GM12878 (cell line): ENCODE data around the gene KAZN. TPM values are rescaled to one million over a fixed set of nuclear protein-coding genes. Genes with fewer than 3 reads are reported as not detected.

Experiments
- ATAC-seq: fragments of 200-7000 bp; cut with Tn5 transposase; 3 replicates; pipeline ENCODE4 v1.9.1; 2020; ENCODE audit warnings: mild to moderate bottlenecking, moderate library complexity
- BruUV-seq: library from RNA; stranded (reverse); fragments of 400-500 nt; replicated peaks from 2 replicates; lab custom pipeline; 2021; lab: Mats Ljungman, UMichigan
- CTCF ChIA-PET: fragments of 300-600 bp; sonication (Branson Sonifier 250); formaldehyde crosslinking; extraction: SDS; loops from one replicate; lab custom pipeline; 2021; ENCODE audit warnings: inconsistent platforms; lab: Yijun Ruan, JAX
- POLR2A ChIA-PET: fragments of 350-600 bp; formaldehyde crosslinking; extraction: SDS; loops from one replicate; lab custom pipeline; 2021; ENCODE audit warnings: inconsistent platforms; lab: Charles Lee
- RAD21 ChIA-PET: fragments of 300-600 bp; sonication (Branson Sonifier 250); formaldehyde crosslinking; loops from one replicate; lab custom pipeline; 2023; ENCODE audit warnings: antibody characterized with exemption; ENCODE audit not compliant: unreplicated experiment; lab: Charles Lee
- SMC1A ChIA-PET: fragments of 300-600 bp; sonication (Branson Sonifier 250); formaldehyde crosslinking; loops from one replicate; lab custom pipeline; 2023; ENCODE audit not compliant: unreplicated experiment, uncharacterized antibody; lab: Charles Lee
- DNase-seq: peaks from one replicate; pipeline ENCODE4 v3.0.0-alpha.2; 2011; ENCODE audit warnings: low read depth, low spot score
- FAIRE-seq: peaks from 3 replicates; lab custom pipeline; 2011; peaks lifted over from hg19 to GRCh38; lab: Jason Lieb, UNC
- H2AFZ ChIP-seq: 2 replicates; pipeline ENCODE4 v1.6.0; 2011; ENCODE audit warnings: low read depth, low read length, control low read depth; ENCODE audit not compliant: control insufficient read depth
- H3K27ac ChIP-seq: 2 replicates; pipeline ENCODE4 v1.5.1; 2011; ENCODE audit warnings: control low read depth; ENCODE audit not compliant: control insufficient read depth, insufficient read depth
- H3K27me3 ChIP-seq, 2 experiments: replicated peaks in 1 of 2; 2 replicates each; pipeline versions ENCODE4 v1.6.0 to v1.6.1; 2011; ENCODE audit warnings: low read length in 1 of 2; ENCODE audit not compliant: control insufficient read depth in 2 of 2, insufficient read depth in 2 of 2
- H3K36me3 ChIP-seq, 2 experiments: 2 replicates each; pipeline ENCODE4 v1.5.1; 2011; ENCODE audit warnings: low read length in 1 of 2; ENCODE audit not compliant: control insufficient read depth in 2 of 2, insufficient read depth in 2 of 2
- H3K4me1 ChIP-seq: 2 replicates; pipeline ENCODE4 v1.6.1; 2011; ENCODE audit warnings: mild to moderate bottlenecking, low read length, moderate library complexity, mixed read lengths; ENCODE audit not compliant: control insufficient read depth, insufficient read depth
- H3K4me2 ChIP-seq: 2 replicates; pipeline ENCODE4 v1.6.0; 2011; ENCODE audit warnings: control low read depth; ENCODE audit not compliant: control insufficient read depth, insufficient read depth
- H3K4me3 ChIP-seq: fragments of 200-600 bp; sonication (generic); 2 replicates; pipeline ENCODE4 v1.5.1; 2016
- H3K79me2 ChIP-seq: 2 replicates; pipeline ENCODE4 v1.6.0; 2011; ENCODE audit warnings: low read length; ENCODE audit not compliant: control insufficient read depth, insufficient read depth
- H3K9ac ChIP-seq: 2 replicates; pipeline ENCODE4 v1.8.0; 2011; ENCODE audit warnings: low read length, control low read depth, mixed read lengths; ENCODE audit not compliant: control insufficient read depth, insufficient read depth
- H3K9me3 ChIP-seq: replicated peaks from 3 replicates; pipeline ENCODE4 v1.5.1; 2011; ENCODE audit warnings: mild to moderate bottlenecking, low read length; ENCODE audit not compliant: control insufficient read depth, insufficient read depth
- H4K20me1 ChIP-seq: 2 replicates; pipeline ENCODE4 v1.6.0; 2011; ENCODE audit not compliant: control insufficient read depth, insufficient read depth
- BCL11A ChIP-seq: IDR thresholded peaks from 2 replicates; pipeline ENCODE4 v1.6.1; 2011; ENCODE audit warnings: low read depth, low read length
- ESRRA ChIP-seq: IDR thresholded peaks from 2 replicates; pipeline ENCODE4 v1.6.1; 2012; ENCODE audit warnings: mild to moderate bottlenecking, low read length, improper control_type of control experiment
- NFIC ChIP-seq: IDR thresholded peaks from 2 replicates; pipeline ENCODE4 v1.6.1; 2012; ENCODE audit warnings: low read depth, mild to moderate bottlenecking, inconsistent platforms, low read length, moderate library complexity
- RAD21 ChIP-seq: IDR thresholded peaks from 2 replicates; pipeline ENCODE4 v1.6.1; 2011; ENCODE audit warnings: mild to moderate bottlenecking, low read depth, low read length, moderate library complexity; ENCODE audit not compliant: insufficient read depth
- WGBS: methylation state at CpG from one replicate; pipeline ENCODE4 v1.1.6; 2016; ENCODE audit warnings: low lambda C conversion rate; ENCODE audit not compliant: insufficient replicate concordance, insufficient coverage; ENCODE audit errors: missing lambda C conversion rate; 5-methylcytosine and 5-hydroxymethylcytosine counted together
- in situ Hi-C: fragments of 300-500 bp; cut with MboI; formaldehyde crosslinking; loops from 9 replicates; pipeline ENCODE4 v1.14.3; 2018; ENCODE audit warnings: mixed read lengths
- intact Hi-C: fragments of 100-400 bp; cut with micrococcal nuclease; formaldehyde crosslinking; loops from one replicate; pipeline ENCODE4 v1.14.2; 2022; ENCODE audit not compliant: unreplicated experiment
- polyA plus RNA-seq, 11 experiments: library from polyadenylated mRNA; depleted of rRNA in 4 of 11; unstranded in 6 of 11; stranded (reverse) in 5 of 11; fragments of >200 nt; fragmentation: Nextera tagmentation in 4 of 11; fragmentation: Illumina TruSeq in 1 of 11; extraction: Ambion mirVana in 4 of 11; extraction: Trizol in 1 of 11; gene quantifications; 1 replicate in 1 of 11; 2 replicates in 10 of 11; pipeline versions ENCODE4 v1.2.1 to v1.2.3, GENCODE V29; 2011 to 2016; ENCODE audit warnings: inconsistent platforms in 2 of 11, missing spikeins in 2 of 11, low read depth in 1 of 11
- total RNA-seq, 4 experiments: library from RNA; depleted of rRNA in 3 of 4; stranded (reverse); fragments of >200 nt in 3 of 4; fragmentation: Illumina TruSeq in 1 of 4; extraction: Trizol in 1 of 4; gene quantifications; 2 replicates each; pipeline versions ENCODE4 v1.2.1 to v1.2.3, GENCODE V29; 2013 to 2021

KAZN gene
- total and polyA plus RNA-seq, 10 of the 15 experiments (the other 5 are each of a cell fraction or from before 2014, with no cell fraction given), result 0.72 to 4.0 (median 1.2) TPM

GRCh38 chr1:15124362-15125100, 526.0 kb downstream of the KAZN start:
- Histone ChIP-seq H3K9me3 (no peaks in the 10 kb centered on the region; the same call in 2 of the 3 replicates), H3K4me2 (no peak overlapping the region), H3K9ac (no peak overlapping the region), H3K4me1 (no peaks in the 10 kb centered on the region), H3K27ac (no peak overlapping the region), H3K4me3 (no peak overlapping the region), H2AFZ (no peak overlapping the region), H3K27me3 (no peaks in the 10 kb centered on the region; a peak in 1 of 4 replicates), H4K20me1 (no peaks in the 10 kb centered on the region; the same call in 1 of the 2 replicates), H3K36me3 (no peaks in the 10 kb centered on the region), H3K79me2 (no peaks in the 10 kb centered on the region)
- ChIA-PET POLR2A (interaction anchor here (0.6 kb wide), 1 partner anchor 10 kb away, joined by 3 read pairs; no protein-coding TSS in a partner anchor), CTCF (interaction anchor here (1.1 to 1.7 kb wide), 2 partner anchors 81 to 148 kb away, joined by 4 to 5 read pairs; no protein-coding TSS in a partner anchor), SMC1A (interaction anchor here (0.8 kb wide), 1 partner anchor 181 kb away, joined by 3 read pairs; no protein-coding TSS in a partner anchor), RAD21 (interaction anchor here (0.9 kb wide), 1 partner anchor 151 kb away, joined by 3 read pairs; no protein-coding TSS in a partner anchor)
- WGBS, result 52% methylated on average over 25 of the region's 25 CpGs
- FAIRE-seq (no peak), DNase-seq (no peak), ATAC-seq (no peak)
- intact Hi-C loops, result no loop called here
- in situ Hi-C loops, result loop anchor here (5.0 to 10.0 kb wide), 2 partner anchors 148 to 180 kb away; no protein-coding TSS in a partner anchor
- BruUV-seq, result no TSS peak
- TF ChIP-seq BCL11A (no peak), NFIC (no peak), ESRRA (no peak), RAD21 (no peak)
